ENCODE measurements around the gene ATG7. TPM values are rescaled to one million over a fixed set of nuclear protein-coding genes. Genes with fewer than 3 reads are reported as not detected.

The ATG7 gene
- total RNA-seq, 4 donors from 2014 or later, result 31.3 to 67.7 (median 51.3) TPM

- Histone ChIP-seq H3K27ac (no peak overlapping the region), H3K4me1 (peaks cover 0 to 43% (median 18%) of the 10 kb centered on the region in 3 donors), H3K36me3 (no peaks in the 10 kb centered on the region), H3K27me3 (no peaks in the 10 kb centered on the region), H3K4me3 (no peak overlapping the region), H3K9me3 (no peaks in the 10 kb centered on the region)
- 58 to 65% methylated on average over 4 of the region's 4 CpGs for WGBS, 2 donors
- TF ChIP-seq CTCF (IDR thresholded peaks at IDR 0.05), result no peak
- no peak for TF ChIP-seq POLR2A (IDR thresholded peaks at IDR 0.05)
- DNase-seq, result no peak
- intact Hi-C loops (cut with DNase I), result no loop called here
Measured at GRCh38 chr3:11228041-11228440, 44.2 kb upstream of the ATG7 start.

- H3K36me3 ChIP-seq, result no peaks in the 10 kb centered on the region
- no peak overlapping the region for H3K4me3 ChIP-seq
- 34 to 74% methylated on average over 3 of the region's 4 CpGs for WGBS, 2 donors
- intact Hi-C loops (cut with DNase I), result no loop called here
- DNase-seq, result no peak
- H3K27me3 ChIP-seq, result peaks cover 0 to under 1% (median 0%) of the 10 kb centered on the region in 4 donors
- H3K4me1 ChIP-seq, result peaks cover 0 to 30% (median 12%) of the 10 kb centered on the region in 3 donors
- TF ChIP-seq CTCF (IDR thresholded peaks at IDR 0.05) (no peak), POLR2A (IDR thresholded peaks at IDR 0.05) (no peak)
- H3K9me3 ChIP-seq, result no peaks in the 10 kb centered on the region
- peak overlapping the region in 3 of 4 donors; percentile 34 to 55 (median 49) for H3K27ac ChIP-seq
Measured at GRCh38 chr3:11230125-11230524, 42.1 kb upstream of the ATG7 start.

GRCh38 chr3:11230832-11231231 lies 41.4 kb upstream of the ATG7 start:
- no peaks in the 10 kb centered on the region for H3K9me3 ChIP-seq
- H3K27me3 ChIP-seq, result peaks cover 0 to 7% (median 0%) of the 10 kb centered on the region in 4 donors
- peaks cover 0 to 23% (median 9%) of the 10 kb centered on the region in 3 donors for H3K4me1 ChIP-seq
- H3K4me3 ChIP-seq, result no peak overlapping the region
- no peak for DNase-seq
- TF ChIP-seq CTCF (IDR thresholded peaks at IDR 0.05) (no peak), POLR2A (IDR thresholded peaks at IDR 0.05) (no peak)
- 49 to 61% methylated on average over 3 of the region's 3 CpGs for WGBS, 2 donors
- intact Hi-C loops (cut with DNase I), result no loop called here
- no peaks in the 10 kb centered on the region for H3K36me3 ChIP-seq
- no peak overlapping the region for H3K27ac ChIP-seq

- Histone ChIP-seq H3K9me3 (no peaks in the 10 kb centered on the region), H3K4me3 (no peak overlapping the region), H3K27ac (no peak overlapping the region), H3K27me3 (peaks cover 0 to 7% (median 0%) of the 10 kb centered on the region in 4 donors), H3K36me3 (no peaks in the 10 kb centered on the region), H3K4me1 (peaks cover 0 to 15% (median 0%) of the 10 kb centered on the region in 3 donors)
- intact Hi-C loops (cut with DNase I), result loop anchor here (5.0 kb wide), 1 partner anchor 92 kb away; no protein-coding TSS in a partner anchor
- no peak for TF ChIP-seq POLR2A (IDR thresholded peaks at IDR 0.05)
- no peak for TF ChIP-seq CTCF (IDR thresholded peaks at IDR 0.05)
- no peak for DNase-seq
- WGBS, 2 donors, result 77 to 94% methylated on average over 5 to 6 of the region's 8 CpGs
Measured at GRCh38 chr3:11235385-11235784, 36.8 kb upstream of the ATG7 start.

GRCh38 chr3:11236588-11237461 lies 35.4 kb upstream of the ATG7 start:
- peaks cover 0 to 17% (median 0%) of the 10 kb centered on the region in 3 donors for H3K4me1 ChIP-seq
- no peaks in the 10 kb centered on the region for H3K36me3 ChIP-seq
- TF ChIP-seq CTCF (IDR thresholded peaks at IDR 0.05) (peak; percentile 69 to 81 (median 73)), POLR2A (IDR thresholded peaks at IDR 0.05) (no peak)
- H3K27me3 ChIP-seq, result peaks cover 0 to 7% (median 0%) of the 10 kb centered on the region in 4 donors
- H3K27ac ChIP-seq, result peak overlapping the region in 1 of 4 donors; percentile 2
- no peak overlapping the region for H3K4me3 ChIP-seq
- DNase-seq, result no peak
- H3K9me3 ChIP-seq, result no peaks in the 10 kb centered on the region
- intact Hi-C loops (cut with DNase I), result loop anchor here (5.0 kb wide), 1 partner anchor 90 kb away; no protein-coding TSS in a partner anchor
- WGBS, 2 donors, result 30 to 32% methylated on average over 8 of the region's 8 CpGs
